ENCODE measurements around the gene STOML1. TPM values are rescaled to one million over a fixed set of nuclear protein-coding genes. Genes with fewer than 3 reads are reported as not detected.

STOML1 gene
- total RNA-seq, 2 experiments from 2014 or later = 4.6 to 5.3 TPM

DNA sequence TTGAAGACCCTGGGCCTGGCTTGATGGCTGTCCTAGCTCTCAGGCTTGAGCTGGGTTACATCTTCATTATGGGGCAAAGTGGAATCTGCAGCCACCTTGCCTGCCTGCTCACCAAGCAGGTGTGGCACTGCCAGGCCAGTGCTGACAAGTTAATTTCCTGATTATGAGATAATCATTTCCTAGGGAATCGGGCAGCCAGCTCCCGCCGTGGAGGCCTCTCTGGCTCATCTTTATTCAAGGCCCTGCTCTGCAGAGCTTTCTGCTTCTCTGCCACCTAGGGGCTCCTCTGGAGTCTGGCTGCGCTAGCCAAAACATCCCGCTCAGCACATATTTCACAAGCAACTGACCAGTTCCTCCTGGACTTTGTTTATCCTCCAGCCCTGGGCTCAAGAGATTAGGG is 55.9 kb downstream of the STOML1 start:
- POLR2A ChIA-PET = no interaction called here
- intact Hi-C loops (cut with DNase I, micrococcal nuclease) = no loop called here
- peaks cover 52% of the 10 kb centered on the region for H3K4me1 ChIP-seq (ENCODE audit: insufficient read depth, low read length)

DNA sequence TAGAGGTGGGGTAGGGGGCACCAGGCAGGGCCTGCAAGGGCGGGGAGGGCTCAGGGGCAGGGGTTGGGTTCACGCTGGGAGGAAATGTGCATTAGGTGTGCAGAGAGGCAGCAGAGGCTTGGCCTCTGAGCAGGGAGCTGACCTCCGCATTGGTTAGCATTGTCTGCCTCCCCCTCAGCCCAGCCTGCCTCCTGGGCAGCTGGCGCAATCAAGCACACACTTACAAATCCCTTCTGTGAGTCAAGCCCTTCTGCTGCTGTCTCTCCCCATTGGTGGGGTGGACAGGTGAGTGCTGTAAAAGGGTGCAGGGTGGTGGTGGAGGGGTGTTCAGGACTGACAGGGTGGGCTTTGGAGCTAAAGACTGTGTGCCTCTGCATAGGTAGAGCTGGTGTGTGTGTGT is 56.5 kb downstream of the STOML1 start:
- Histone ChIP-seq H3K4me3 (ENCODE audit: low read length) (no peak overlapping the region), H3K27ac (ENCODE audit: low read depth in 1 of 2, low read length in 2 of 2) (no peak overlapping the region), H3K36me3 (ENCODE audit: insufficient read depth, low read length) (no peaks in the 10 kb centered on the region), H3K4me1 (ENCODE audit: insufficient read depth, low read length) (peaks cover 50% of the 10 kb centered on the region), H3K27me3 (ENCODE audit: control insufficient read depth in 1 of 2, insufficient read depth in 2 of 2, low read length in 2 of 2) (no peaks in the 10 kb centered on the region), H3K9me3 (ENCODE audit: control insufficient read depth in 1 of 2, insufficient read depth in 1 of 2, low read length in 2 of 2) (no peaks in the 10 kb centered on the region)
- TF ChIP-seq, protein P1, sequence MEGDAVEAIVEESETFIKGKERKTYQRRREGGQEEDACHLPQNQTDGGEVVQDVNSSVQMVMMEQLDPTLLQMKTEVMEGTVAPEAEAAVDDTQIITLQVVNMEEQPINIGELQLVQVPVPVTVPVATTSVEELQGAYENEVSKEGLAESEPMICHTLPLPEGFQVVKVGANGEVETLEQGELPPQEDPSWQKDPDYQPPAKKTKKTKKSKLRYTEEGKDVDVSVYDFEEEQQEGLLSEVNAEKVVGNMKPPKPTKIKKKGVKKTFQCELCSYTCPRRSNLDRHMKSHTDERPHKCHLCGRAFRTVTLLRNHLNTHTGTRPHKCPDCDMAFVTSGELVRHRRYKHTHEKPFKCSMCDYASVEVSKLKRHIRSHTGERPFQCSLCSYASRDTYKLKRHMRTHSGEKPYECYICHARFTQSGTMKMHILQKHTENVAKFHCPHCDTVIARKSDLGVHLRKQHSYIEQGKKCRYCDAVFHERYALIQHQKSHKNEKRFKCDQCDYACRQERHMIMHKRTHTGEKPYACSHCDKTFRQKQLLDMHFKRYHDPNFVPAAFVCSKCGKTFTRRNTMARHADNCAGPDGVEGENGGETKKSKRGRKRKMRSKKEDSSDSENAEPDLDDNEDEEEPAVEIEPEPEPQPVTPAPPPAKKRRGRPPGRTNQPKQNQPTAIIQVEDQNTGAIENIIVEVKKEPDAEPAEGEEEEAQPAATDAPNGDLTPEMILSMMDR (IDR thresholded peaks at IDR 0.05) = no peak
- Mint-ChIP-seq H3K27me3 (no peaks in the 10 kb centered on the region), H3K27ac (no peak overlapping the region), H3K9me3 (no peaks in the 10 kb centered on the region), H3K4me1 (ENCODE audit: low read depth) (peaks cover 6% of the 10 kb centered on the region), H3K4me3 (no peak overlapping the region), H3K36me3 (ENCODE audit: low read depth) (no peaks in the 10 kb centered on the region)
- DNase-seq (no peak), ATAC-seq (ENCODE audit: poor library complexity) (no peak)
- ChIA-PET POLR2A (no interaction called here), CTCF (interaction anchor here (2.2 kb wide), 1 partner anchor 8 kb away, joined by 10 read pairs; no protein-coding TSS in a partner anchor)
- intact Hi-C loops (cut with DNase I, micrococcal nuclease) = no loop called here

More for the DNA sequence above, 55.9 kb downstream of the STOML1 start:
- Mint-ChIP-seq H3K4me3 (no peak overlapping the region), H3K27me3 (no peaks in the 10 kb centered on the region), H3K27ac (no peak overlapping the region), H3K4me1 (ENCODE audit: low read depth) (peaks cover 6% of the 10 kb centered on the region), H3K9me3 (no peaks in the 10 kb centered on the region), H3K36me3 (ENCODE audit: low read depth) (no peaks in the 10 kb centered on the region)
- H3K27ac ChIP-seq (ENCODE audit: low read depth in 1 of 2, low read length in 2 of 2) = no peak overlapping the region
- H3K36me3 ChIP-seq (ENCODE audit: insufficient read depth, low read length) = no peaks in the 10 kb centered on the region
- DNase-seq (no peak), ATAC-seq (ENCODE audit: poor library complexity) (no peak)
- no peak overlapping the region for H3K4me3 ChIP-seq (ENCODE audit: low read length)
- H3K27me3 ChIP-seq (ENCODE audit: control insufficient read depth in 1 of 2, insufficient read depth in 2 of 2, low read length in 2 of 2) = no peaks in the 10 kb centered on the region
- H3K9me3 ChIP-seq (ENCODE audit: control insufficient read depth in 1 of 2, insufficient read depth in 1 of 2, low read length in 2 of 2) = no peaks in the 10 kb centered on the region
- CTCF ChIA-PET = interaction anchor here (2.2 kb wide), 1 partner anchor 8 kb away, joined by 10 read pairs; no protein-coding TSS in a partner anchor
- TF ChIP-seq, protein P1 (IDR thresholded peaks at IDR 0.05) = no peak

DNA sequence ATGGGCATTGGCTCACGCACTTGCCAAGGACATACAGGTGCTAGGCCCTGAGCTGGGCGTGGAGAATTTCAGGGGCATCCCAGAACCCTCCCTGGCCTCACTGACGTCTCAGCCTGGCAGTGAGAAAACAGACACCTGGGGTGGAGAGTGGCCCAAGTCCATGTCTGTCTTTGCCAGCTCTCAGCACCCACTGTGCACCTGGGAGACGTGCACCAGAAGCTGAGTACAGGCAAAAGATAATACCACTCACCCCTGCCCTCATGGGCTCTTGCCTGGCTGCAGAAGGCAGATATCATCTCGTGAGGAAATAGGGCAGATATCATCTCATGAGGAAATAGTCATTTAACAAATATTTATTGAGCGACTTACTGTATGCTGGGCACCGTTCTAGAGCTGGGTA is 57.8 kb downstream of the STOML1 start:
- peak in 1 of 14 experiments; percentile 37 for DNase-seq
- Mint-ChIP-seq H3K4me1 (ENCODE audit: low read depth) (peaks cover under 1% of the 10 kb centered on the region), H3K36me3 (ENCODE audit: low read depth) (no peaks in the 10 kb centered on the region), H3K27ac (peak overlapping the region; percentile 22), H3K27me3 (no peaks in the 10 kb centered on the region), H3K4me3 (no peak overlapping the region), H3K9me3 (no peaks in the 10 kb centered on the region)
- peaks cover 59% of the 10 kb centered on the region for H3K4me1 ChIP-seq (ENCODE audit: insufficient read depth, low read length)
- no peaks in the 10 kb centered on the region for H3K36me3 ChIP-seq (ENCODE audit: insufficient read depth, low read length)
- no peak overlapping the region for H3K4me3 ChIP-seq (ENCODE audit: low read length)
- H3K9me3 ChIP-seq (ENCODE audit: control insufficient read depth in 1 of 2, insufficient read depth in 1 of 2, low read length in 2 of 2) = no peaks in the 10 kb centered on the region
- H3K27me3 ChIP-seq (ENCODE audit: control insufficient read depth in 1 of 2, insufficient read depth in 2 of 2, low read length in 2 of 2) = no peaks in the 10 kb centered on the region
- ATAC-seq (ENCODE audit: poor library complexity) = peak; percentile 46
- TF ChIP-seq, protein P1 (IDR thresholded peaks at IDR 0.05) = no peak
- ChIA-PET POLR2A (no interaction called here), CTCF (no interaction called here)
- no peak overlapping the region for H3K27ac ChIP-seq (ENCODE audit: low read depth in 1 of 2, low read length in 2 of 2)
- intact Hi-C loops (cut with DNase I, micrococcal nuclease) = no loop called here

All from CD4-positive, alpha-beta T cell (primary cell).